Astrocyte of the hippocampus (primary cell): ENCODE results near the gene B3GNT2.
"Not testable (repeated sequence)": the region's sequence is repeated elsewhere in the genome, so short reads cannot be mapped to it uniquely, and the experiment has no call there.

Experiments
- DNase-seq: peaks from one replicate; pipeline ENCODE4 v3.0.0; 2011; ENCODE audit warnings: low read depth, low spot score

Gene B3GNT2, protein sequence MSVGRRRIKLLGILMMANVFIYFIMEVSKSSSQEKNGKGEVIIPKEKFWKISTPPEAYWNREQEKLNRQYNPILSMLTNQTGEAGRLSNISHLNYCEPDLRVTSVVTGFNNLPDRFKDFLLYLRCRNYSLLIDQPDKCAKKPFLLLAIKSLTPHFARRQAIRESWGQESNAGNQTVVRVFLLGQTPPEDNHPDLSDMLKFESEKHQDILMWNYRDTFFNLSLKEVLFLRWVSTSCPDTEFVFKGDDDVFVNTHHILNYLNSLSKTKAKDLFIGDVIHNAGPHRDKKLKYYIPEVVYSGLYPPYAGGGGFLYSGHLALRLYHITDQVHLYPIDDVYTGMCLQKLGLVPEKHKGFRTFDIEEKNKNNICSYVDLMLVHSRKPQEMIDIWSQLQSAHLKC

DNA sequence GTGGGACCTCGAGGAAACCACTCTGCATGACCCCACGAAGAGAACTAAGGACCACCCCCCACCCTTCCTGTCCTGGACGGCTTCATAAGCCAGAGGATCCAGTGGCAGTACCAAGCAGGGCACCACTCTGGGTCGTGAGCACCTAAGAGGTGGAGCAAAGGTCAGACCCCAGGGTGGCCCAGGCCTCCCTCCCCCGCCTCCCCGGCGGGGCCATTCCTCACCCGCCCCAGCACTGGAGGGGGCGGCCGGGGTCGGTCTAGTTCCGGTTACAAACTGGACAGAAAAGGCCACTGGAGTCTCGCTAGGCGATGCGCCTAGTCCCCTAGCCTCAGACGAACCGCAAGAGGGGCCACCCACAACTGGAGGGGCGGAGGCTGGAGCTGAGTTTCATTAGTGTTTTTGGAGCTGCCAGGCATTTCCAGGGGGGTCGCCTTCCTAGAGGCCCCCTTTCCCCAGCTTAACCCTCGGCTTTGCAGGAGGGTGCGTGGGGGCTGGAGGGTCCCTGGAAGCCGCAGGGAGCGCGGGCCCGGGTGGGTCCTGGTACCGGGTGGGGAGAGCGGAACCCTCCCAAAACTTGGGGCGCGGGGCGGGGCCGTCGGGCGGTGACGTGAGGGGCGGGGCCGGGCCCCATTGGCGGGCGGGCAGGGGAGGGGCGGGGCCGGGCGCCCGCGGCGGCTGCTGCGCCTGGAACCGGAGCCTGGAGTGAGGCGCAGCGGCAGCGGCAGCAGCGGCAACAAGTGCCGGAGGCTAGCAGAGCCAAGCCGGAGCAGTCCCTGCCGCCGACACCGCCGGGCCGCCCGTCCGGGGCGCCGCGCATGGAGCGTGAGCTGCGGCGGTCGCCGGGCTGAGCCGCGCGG lies at the start of gene B3GNT2:
TSS of gene B3GNT2 (plus strand) at position 695 of the 857 bp plus-strand sequence. CDS start 26,106 bp downstream, outside the sequence.
- DNase-seq, result peak; percentile 92

DNA sequence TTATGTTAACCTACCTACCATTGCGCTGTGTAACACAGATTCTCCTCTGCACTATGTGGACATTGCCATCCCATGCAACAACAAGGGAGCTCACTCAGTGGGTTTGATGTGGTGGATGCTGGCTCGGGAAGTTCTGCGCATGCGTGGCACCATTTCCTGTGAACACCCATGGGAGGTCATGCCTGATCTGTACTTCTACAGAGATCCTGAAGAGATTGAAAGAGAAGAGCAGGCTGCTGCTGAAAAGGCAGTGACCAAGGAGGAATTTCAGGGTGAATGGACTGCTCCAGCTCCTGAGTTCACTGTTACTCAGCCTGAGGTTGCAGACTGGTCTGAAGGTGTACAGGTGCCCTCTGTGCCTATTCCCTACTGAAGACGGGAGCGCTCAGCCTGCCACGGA lies 49.1 kb upstream of the B3GNT2 start:
- not testable (repeated sequence) for DNase-seq

DNA sequence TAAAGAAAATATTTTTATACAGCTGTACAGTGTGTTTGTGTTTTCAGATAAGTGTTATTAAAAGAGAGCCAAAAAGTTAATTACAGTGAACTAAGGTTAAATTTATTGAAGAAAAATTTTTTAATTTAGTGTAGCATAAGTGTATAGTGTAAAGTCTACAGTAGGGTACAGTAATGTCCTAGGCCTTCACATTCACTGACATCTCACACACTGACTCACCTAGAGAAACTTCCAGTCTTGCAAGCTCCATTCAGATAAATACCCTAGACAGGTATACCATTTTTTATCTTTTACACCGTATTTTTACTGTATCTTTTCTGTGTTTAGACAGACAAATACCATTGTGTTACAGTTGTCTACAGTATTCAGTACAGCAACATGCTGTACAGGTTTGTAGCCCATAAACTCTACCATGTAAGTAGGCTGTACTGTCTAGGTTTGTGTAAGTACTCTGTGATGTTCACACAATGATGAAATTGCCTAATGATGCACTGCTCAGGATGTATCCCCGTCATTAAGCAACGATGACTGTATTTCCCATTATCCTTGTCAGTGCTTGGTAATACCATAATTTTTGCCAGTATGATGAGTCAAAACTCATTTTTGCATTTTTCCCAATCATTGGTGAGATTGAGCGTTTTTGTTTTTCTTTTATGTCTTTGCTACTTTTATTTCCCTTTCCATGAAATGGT lies 48.2 kb upstream of the B3GNT2 start:
- no peak for DNase-seq

DNA sequence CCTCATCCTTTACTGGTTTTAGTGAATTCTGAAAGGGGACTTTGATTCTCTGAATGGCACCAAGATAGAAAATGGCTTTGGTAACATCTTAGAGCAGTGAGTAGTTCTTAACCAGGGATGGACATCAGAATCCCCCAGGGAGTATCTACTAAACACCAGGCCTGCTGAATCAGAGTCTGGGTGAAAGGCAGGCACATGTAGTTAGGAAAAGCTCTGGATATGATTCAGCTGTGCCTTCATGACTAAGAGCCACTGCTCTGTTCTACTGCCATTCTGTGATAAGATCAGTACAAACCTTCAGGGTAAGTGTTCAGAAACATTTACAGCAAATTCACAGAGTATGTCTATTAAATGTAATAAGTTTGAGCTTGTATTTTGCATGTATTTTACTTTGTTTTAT lies 46.2 kb upstream of the B3GNT2 start:
- peak; percentile 80 for DNase-seq

DNA sequence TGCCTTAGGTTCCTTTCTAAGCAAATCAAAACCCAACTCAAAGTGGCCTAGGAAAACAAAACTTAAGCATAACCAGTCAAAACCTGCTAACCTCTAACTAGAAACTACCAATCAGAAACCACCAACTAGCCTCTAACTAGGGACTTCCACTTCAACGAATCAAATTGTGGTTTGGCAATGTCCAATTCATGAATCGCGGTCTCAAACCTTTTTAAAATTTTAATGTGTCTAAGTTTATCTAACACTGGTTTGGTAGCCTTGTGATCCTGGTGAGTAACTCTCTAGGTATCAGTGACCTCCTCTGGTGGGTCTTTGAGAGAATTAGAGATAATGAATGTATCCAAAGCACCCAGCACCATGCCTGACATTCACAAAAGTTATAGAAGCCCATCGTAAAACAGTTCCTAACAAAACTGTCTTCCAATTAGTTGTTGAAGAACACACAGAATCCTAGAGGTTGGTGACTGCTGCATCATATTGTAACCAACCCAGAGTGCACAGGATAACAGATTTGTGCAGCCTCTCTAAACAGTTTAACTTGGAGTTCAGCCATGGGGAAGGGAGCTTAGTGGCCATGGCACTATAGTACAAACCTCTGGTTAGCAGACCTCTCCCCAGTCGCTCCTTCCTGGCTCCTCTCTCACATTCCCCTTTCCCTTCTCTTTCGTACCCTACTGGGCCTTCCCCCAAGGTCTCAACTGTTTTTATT lies 45.2 kb upstream of the B3GNT2 start:
- DNase-seq, result peak; percentile 86

DNA sequence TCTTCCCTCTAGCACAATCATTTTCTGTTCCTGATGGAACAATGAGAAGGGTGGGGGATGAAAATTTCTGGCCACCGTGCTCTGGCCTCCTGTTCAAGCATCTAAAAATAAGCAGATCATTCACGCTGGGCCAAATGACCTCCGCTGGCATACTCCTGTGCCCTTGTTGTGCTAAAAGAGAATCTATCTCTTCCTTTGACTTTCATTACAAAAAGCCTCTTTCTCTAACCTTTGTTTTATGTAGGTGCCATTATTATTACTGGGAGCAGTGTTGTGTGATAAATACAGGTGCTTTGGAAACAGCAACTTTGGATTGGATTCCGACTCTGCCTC lies 44.6 kb upstream of the B3GNT2 start:
- DNase-seq, result no peak

DNA sequence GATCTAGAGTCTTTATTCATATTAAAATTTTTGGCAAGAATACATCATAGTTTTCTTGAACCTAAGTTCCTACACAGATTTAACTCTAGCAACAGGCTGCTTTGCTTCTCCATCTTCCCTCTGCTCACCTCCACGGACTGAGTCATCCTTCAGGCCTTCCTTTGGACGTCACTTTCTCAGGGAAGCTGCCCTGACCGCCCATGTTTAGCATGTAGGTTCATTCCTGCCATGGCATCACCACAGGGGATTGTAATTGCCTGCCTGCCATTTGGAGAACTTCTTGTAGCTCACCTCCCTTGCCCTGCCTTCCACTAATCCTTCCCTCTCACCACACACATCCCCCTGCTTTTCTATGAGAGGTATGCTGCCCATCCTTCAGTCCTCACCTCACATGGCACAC lies 43.9 kb upstream of the B3GNT2 start:
- DNase-seq, result peak; percentile 70

DNA sequence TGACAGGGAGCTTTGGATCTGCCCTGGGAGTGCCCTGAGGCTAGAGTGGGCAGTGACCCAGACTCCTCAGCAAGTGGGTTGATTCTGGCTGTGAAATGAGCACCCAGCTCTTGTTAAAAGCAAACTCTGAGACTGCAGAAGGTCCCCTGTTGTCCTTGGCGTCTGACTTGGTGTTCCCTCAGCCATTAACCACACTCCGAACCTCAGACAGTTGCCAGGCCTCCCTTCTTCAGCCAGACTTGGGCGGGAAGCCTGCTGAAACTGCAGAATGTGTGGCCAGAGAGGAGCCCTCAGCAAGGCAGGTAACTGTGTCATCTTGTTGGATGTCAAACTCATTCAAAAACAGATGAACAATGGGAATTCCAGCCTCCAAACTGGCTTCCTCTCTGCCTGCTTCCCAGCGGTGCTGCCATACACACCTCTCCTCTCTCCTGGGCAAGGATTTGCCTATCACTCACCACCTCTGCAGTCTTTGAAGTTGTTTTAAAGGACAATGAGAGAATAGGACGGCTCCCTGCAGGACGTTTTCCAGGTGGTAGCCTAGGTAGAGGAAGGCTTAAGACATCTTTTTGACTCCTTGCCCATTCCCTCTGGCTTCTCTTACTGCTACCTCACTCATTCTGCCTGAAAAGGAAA lies 38.9 kb upstream of the B3GNT2 start:
- peak; percentile 28 for DNase-seq

DNA sequence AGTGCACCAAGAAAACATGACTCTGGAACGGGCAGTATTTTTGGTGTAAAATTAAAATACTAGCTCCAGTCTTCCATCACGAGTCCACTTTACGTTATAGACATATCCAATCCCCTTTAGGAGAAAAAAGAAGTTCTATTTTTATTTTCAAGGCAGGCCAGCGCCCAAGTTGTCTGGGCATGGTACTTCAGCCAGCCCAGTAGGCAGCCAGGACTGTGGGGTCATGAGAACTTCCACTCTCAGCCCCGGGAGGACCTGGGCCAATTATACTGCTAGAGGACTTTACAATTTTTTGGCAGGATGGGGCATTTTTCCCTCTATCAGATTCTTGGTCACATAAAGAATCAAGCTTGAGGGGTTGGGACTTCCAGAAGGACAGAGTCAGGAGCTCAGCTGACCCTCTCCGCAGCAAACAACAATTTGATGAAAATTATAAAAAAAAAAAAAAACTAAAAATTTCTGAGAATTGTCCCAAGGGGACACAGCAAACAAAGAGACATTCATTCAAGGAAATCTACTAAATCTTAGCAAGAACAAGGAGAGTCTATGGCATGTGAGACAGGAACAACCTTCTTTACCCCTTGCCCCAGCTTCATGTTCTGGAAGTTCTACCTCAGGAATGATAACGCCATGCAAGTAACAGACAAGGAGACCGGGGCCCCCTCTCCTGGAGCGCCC lies 37.3 kb upstream of the B3GNT2 start:
- DNase-seq, result no peak

DNA sequence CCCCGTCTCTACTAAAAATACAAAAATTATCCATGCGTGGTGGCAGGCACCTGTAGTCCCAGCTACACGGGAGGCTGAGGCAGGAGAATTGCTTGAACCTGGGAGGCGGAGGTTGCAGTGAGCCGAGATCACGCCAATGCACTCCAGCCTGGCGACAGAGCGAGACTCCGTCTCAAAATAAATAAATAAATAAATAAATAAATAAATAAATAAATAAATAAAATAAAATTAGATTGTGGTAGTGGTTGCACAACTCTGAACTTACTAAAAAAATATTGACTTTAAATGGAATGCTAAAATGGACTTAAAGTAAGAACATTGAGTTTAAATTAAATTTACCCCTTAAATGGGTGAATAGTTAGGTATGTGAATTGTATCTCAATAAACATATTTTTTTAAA lies 35.2 kb upstream of the B3GNT2 start:
- not testable (repeated sequence) for DNase-seq

DNA sequence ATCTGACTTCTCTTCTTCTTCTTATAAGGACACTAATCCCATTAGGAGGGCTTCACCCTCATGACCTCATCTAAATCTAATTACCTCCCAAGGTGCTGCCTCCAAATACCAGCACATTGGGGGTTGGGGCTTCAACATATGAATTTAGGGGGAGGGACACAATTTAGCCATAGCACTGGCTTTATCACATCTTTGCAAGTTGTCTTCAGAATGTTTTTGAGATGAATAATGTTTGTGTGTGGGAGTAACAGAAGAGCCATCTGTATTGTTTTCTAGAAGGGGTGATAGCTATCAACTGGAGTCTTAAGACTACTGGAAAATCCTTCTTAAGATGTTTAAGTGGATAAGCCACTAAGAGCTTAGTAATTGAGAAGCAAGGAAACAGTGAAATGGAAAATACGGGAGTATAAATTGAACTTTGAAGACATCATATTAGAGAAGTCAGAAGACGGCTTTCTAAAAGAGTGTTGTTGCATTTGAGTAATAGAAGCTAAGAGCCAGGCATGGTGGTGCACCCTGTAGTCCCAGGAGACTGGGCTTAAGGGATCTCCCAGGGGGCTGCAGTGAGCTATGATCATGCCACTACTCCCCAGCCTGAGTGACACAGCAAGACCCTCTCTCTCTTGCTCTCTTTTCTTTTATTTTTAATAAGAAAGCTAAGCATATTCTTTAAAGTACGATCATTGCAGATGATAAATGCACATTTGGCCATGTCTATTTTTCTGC lies 32.6 kb upstream of the B3GNT2 start:
- DNase-seq, result no peak

DNA sequence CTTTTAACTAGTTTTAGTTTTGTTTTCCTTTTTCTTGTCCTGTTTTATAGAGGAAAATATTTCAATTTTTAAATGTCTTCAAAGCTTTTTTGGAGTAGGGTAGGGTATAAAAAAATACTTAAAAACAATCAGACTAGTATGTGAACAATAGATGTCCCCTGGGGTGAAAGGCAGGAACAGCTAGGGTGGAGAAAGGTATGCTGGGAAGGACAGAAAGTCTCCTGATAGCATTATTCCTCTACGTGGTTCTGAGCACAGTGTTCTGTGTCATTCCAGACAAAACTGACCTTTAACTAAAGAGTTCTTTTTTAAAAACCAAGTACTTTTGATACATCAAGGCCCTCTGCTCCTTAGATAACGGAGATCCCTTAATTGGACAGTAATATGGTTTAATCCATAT lies 32.1 kb upstream of the B3GNT2 start:
- no peak for DNase-seq

DNA sequence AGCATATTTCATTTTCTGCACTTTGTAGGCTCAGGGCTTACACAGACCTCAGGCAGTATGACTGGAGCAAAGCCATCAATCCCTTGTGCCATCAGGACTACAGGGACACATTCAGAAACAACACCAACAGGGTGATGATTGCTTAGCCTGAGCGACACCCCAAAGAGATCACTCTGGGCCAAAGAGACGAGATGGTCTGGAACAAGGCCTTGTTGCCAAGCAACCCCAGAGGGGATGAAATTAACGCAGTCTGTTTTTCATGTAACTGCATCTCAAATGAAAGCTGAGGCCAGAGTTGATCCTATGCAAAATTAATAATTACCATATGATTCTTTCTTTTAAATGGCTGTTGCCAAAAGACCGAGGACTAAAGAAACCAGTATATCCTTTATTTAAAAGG lies 20.2 kb upstream of the B3GNT2 start:
- no peak for DNase-seq

DNA sequence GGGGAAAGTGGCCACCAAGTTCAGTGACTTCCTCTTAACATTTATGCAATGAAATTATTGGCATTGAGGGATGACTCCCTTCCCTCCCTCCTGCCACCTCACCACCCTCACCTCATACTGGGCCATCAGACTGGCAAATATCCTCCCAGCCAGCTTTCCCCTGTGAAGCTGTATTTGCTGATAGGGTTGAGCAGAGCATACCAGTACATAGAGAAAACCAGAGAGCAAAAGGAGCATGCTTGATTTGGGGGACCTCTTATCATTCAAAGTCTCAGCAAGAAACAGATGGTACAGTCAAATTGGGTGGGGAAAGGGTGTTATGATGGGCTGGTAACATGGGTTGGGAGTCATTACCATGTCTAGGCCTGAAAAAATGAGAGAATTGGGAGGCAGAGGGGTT lies 19.1 kb upstream of the B3GNT2 start:
- no peak for DNase-seq

DNA sequence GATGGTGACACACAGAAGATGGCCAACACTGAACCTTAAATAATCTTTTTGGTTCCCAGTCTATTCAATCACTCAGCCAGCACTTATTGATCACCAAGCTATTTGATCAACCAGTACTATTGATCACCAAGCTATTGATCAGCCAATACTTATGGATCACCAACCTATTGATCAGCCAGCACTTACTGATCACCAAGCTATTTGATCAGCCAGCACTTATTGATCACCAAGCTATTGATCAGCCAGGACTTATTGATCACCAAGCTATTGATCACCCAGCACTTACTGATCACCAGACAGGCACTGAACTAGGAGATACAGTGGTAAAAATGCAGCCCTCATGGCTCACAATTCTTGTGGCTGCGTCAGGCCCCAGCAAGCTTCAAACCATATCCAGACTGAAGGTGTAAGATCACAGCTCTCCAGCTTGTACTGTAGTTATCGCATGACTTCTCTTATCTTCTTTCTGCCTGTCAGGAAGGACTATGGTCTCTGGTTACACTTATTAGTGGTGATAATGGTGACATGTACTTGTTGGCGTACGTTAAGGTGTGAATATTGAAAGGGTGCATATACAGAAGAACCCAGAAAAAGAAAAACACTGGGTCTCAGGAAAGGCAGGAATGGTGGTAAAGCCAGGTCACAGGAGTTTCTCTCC lies 18.4 kb upstream of the B3GNT2 start:
- no peak for DNase-seq

DNA sequence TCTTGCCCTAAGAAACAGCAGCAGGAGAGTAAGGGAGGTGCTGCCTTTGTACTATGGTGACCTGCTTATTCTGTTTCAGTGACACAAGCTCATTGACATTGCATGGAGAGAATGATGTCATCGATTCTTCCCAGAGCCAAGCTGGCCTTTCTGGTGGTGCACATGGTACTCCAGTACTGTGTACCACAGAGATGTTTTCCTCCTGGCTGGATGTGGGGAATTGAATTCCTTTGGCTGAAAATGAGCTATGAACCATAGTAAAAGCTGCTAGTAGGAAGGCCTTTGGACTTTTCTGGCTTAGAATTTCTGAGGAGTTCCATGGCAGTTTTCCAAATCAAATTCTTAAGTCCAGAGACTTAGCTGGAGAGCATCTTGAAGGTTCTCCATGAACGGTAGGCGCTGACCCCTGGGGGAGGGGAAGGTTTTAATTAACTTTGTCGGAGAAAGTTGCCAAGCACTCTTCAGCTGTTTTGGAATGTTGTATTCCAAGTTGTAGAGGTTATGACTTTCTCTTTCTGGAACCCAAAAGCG lies 17.1 kb upstream of the B3GNT2 start:
- peak; percentile 86 for DNase-seq

DNA sequence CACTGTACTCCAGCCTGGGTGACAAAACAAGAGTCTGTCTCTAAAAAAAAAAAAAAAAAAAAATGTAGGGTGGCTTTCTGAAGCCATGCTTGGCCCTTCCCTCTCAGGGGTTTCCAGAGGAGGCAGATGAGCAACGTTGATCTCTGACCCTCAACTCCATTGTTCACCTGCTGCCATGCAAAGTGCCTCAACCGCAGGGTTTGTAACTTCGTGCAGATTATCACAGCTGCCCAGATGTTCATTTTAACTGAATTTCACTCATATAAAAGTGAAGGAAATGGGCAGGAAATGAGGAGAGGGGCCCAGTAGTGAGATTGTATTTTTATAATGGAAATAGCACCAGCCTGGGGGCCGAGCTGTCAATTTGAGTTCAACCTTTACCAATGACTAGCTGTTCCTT lies 14.9 kb upstream of the B3GNT2 start:
- no peak for DNase-seq

DNA sequence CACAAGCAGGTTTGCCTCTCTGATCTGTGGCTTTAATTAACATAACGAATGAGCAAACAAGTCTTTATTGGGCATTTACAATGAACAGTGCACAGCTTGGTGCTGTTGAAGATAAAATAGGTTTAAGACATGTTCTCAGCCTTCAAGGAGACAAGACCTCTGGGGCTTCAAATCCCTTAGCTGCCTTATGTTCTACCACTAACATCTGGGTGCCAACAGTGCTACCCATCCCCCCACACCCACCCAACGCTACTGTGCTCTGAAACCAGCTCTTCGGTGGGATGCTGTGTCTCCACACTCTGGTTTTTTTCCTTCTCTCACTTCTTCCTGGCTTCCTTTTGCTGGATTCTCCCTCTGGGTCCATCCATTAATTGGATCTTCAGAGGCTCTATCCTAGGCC lies 14.1 kb upstream of the B3GNT2 start:
- DNase-seq, result no peak
